GM21447 (cell line): ENCODE results near the gene SIX5.

Source experiments
- ATAC-seq: cut with Tn5 transposase; IDR thresholded peaks from one replicate; pipeline ENCODE4 v1.9.1; 2021; ENCODE audit not compliant: unreplicated experiment

The SIX5 gene

DNA sequence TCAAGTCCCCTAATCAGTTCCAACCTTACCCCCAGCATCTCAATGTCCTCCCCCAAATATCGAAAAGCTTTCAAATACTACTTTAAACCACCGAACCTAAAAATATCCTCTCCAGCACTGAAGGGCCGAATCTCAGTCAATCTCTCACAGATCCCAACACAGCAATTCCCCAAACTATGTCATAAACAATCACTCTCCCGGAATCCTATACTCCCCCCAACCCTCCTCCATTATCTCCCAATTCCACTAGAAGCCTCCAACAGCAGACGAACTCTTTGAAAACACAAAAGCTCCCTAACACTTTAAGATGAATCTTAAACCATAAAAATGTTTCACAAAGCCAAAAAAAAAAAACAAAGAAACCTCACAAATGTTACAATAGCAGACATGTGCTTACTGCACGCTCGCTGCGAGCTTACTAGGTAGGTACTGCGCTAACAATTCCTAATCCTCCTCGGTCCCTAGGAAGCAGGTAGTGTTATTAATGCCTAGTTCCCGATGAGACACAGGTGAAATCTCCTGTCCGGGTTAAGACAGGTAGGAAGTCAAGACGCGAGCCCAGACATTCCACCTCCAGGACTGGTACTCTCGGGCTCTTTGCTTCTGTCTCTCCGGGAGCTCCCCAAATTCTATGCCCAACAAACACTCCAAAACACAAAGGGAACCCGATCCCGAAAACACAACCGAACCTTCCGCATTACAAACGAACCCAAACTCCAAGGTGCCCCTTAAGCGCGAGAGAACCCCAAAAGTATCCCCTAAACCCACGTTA, 52.5 kb downstream of the SIX5 start:
- no peak for ATAC-seq

DNA sequence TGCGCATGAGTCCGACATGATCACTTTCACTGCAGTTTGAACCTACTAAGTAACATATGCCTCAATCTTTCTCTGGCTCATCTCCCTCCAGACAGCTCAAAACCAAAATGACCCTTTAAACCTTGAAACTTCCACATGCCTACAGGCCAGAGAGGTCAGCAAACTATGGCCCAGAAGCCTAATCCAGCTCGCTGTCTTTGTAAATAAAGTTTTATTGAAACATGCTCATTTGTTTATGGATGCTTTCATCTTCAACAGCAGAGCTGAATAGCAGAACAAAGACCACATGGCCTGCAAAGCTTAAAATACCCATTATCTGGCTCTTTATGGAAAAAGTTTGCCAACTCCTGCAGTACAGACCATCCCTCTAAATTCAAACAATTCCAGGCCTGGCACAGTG, 53.9 kb downstream of the SIX5 start:
- no peak for ATAC-seq
